Nephron (organoid): ENCODE measurements around the gene ZSCAN20.

Source experiments
- H3K27ac Mint-ChIP-seq, 3 experiments: 2 replicates each; pipeline ENCODE4 v1.8.0; 2020; ENCODE audit warnings: mixed read lengths in 3 of 3, mild to moderate bottlenecking in 2 of 3, moderate library complexity in 1 of 3
- H3K27me3 Mint-ChIP-seq: 2 replicates; pipeline ENCODE4 v1.8.0; 2021; ENCODE audit warnings: low read depth, mild to moderate bottlenecking, moderate library complexity, mixed read lengths
- H3K36me3 Mint-ChIP-seq: 2 replicates; pipeline ENCODE4 v1.8.0; 2020; ENCODE audit warnings: low read depth, mixed read lengths
- H3K4me1 Mint-ChIP-seq: 2 replicates; pipeline ENCODE4 v1.8.0; 2020; ENCODE audit warnings: mixed read lengths
- H3K4me3 Mint-ChIP-seq, 3 experiments: 2 replicates each; pipeline ENCODE4 v1.8.0; 2020; ENCODE audit warnings: mild to moderate bottlenecking in 3 of 3, mixed read lengths in 3 of 3, moderate library complexity in 2 of 3
- H3K9me3 Mint-ChIP-seq: 2 replicates; pipeline ENCODE4 v1.8.0; 2020; ENCODE audit warnings: mixed read lengths
- TF ChIP-seq, protein P1 (sequence below), 3 experiments: fragments of 200-600 bp; sonication (generic); IDR thresholded peaks; one replicate each; pipeline ENCODE4 v1.5.0; 2021; ENCODE audit warnings: antibody characterized with exemption in 3 of 3; ENCODE audit not compliant: unreplicated experiment in 3 of 3

The ZSCAN20 gene

DNA sequence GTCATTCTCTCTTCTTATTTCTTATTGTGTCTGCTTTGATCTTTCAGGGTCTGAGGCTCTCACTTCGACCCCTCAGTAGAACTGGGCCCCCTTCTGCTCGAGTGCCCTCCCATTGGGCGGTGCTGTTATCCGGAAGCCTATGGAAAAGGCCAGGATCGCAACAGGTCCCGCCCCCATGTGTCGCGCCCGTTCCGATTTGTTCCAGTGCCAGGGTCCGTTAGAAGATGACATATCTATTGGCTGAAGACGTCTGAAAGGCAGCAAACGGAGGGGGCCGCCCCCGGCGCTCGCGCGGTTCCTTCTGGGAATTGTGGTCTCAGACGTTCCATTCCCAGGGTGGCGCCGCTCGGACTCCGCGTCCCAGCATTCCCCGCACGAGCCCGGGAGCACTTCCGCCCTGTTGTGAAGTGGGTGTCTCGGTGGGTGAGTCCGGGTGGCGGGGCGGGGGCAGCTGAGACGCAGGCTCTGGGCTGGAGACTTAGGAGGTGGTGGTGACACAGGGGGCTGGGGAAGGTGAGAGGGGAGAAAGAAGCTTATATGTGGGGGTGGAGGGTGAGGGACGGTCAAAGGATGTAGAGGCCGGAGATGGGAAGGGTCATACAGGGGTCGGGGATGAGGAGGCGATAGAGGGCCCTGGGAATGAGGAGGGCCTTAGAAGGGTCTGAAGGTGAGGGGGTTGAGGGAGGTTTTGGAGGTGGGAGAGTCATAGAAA, at the start of gene ZSCAN20:
Gene ZSCAN20 (plus strand): TSS at position 377 of the 712 bp plus-strand sequence. CDS start 6,644 bp downstream, outside the sequence.
- TF ChIP-seq, protein P1, sequence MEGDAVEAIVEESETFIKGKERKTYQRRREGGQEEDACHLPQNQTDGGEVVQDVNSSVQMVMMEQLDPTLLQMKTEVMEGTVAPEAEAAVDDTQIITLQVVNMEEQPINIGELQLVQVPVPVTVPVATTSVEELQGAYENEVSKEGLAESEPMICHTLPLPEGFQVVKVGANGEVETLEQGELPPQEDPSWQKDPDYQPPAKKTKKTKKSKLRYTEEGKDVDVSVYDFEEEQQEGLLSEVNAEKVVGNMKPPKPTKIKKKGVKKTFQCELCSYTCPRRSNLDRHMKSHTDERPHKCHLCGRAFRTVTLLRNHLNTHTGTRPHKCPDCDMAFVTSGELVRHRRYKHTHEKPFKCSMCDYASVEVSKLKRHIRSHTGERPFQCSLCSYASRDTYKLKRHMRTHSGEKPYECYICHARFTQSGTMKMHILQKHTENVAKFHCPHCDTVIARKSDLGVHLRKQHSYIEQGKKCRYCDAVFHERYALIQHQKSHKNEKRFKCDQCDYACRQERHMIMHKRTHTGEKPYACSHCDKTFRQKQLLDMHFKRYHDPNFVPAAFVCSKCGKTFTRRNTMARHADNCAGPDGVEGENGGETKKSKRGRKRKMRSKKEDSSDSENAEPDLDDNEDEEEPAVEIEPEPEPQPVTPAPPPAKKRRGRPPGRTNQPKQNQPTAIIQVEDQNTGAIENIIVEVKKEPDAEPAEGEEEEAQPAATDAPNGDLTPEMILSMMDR (IDR thresholded peaks at IDR 0.05; ENCODE audit: unreplicated experiment in 3 of 3) = no peak
- Mint-ChIP-seq H3K36me3 (no peaks in the 10 kb centered on the region), H3K4me1 (peaks cover 35% of the 10 kb centered on the region), H3K27ac (peak within 1 kb of the TSS; percentile 53 to 81 (median 79)), H3K4me3 (peak within 1 kb of the TSS; percentile 76 to 89 (median 81)), H3K27me3 (no peaks in the 10 kb centered on the region), H3K9me3 (no peaks in the 10 kb centered on the region)

DNA sequence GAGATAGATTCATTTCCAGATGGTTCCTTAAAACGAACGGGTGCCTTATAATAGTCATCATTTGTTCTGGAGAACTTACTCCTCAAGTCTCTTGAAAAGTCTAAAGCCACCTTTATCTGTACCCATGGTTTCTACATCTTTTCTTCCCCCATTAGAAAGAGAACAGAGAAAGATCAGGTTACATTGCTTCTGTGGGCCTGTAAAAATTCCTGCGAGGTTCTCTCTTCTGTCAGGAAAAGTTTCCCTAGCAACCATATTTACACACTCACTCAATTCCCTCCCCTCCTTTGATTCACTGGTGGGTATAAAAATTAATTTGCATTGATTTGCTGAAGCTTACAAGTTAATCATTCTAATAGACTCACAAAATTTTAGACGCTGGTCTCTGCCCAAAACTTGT, 48.2 kb upstream of the ZSCAN20 start:
- Mint-ChIP-seq H3K4me3 (no peak overlapping the region), H3K4me1 (no peaks in the 10 kb centered on the region), H3K36me3 (peaks cover 48% of the 10 kb centered on the region), H3K27me3 (no peaks in the 10 kb centered on the region), H3K9me3 (peaks cover 3% of the 10 kb centered on the region), H3K27ac (no peak overlapping the region)
- TF ChIP-seq, protein P1 (IDR thresholded peaks at IDR 0.05; ENCODE audit: unreplicated experiment in 3 of 3) = no peak

DNA sequence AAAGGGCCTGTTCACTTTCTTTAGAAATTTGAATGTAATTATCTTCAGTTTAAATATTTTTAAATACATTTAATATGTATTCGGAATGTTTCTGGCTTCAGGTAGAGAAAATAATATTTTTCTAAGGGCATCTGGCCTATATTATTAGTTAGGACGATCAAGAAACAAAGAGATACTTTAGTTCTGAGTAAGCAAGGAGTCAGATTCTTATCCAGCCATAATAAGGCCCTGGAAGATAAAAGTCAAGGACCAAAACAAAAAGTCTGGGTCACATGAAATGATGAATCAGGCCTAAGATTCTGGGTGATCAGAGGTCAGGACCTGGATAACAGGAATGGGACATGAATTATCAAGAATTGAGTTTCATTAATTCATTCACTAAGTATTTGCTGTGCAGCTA, 47.8 kb upstream of the ZSCAN20 start:
- Mint-ChIP-seq H3K4me3 (no peak overlapping the region), H3K27me3 (no peaks in the 10 kb centered on the region), H3K36me3 (peaks cover 44% of the 10 kb centered on the region), H3K9me3 (no peaks in the 10 kb centered on the region), H3K27ac (no peak overlapping the region), H3K4me1 (no peaks in the 10 kb centered on the region)
- TF ChIP-seq, protein P1 (IDR thresholded peaks at IDR 0.05; ENCODE audit: unreplicated experiment in 3 of 3) = no peak

DNA sequence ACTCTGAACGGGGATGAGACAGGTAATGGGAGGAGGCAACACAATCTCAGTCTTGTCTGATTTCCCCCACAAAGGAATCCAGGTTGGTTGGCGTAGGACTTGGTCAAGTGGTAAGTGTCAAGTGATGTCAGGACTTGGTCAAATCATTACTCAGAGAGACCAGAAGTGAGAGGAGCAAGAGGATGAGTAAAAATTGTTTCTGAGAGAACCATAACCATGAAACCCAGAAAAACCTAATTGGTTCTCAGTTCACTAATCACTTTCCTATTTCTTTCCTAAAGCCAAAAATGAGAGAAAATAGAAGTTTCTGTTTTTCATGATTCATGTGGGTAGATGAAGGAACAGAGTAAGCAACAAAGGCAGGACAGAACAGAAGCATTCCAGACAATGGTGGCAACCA, 46.5 kb upstream of the ZSCAN20 start:
- Mint-ChIP-seq H3K4me1 (no peaks in the 10 kb centered on the region), H3K36me3 (peaks cover 33% of the 10 kb centered on the region), H3K27ac (no peak overlapping the region), H3K4me3 (no peak overlapping the region), H3K9me3 (no peaks in the 10 kb centered on the region), H3K27me3 (no peaks in the 10 kb centered on the region)
- TF ChIP-seq, protein P1 (IDR thresholded peaks at IDR 0.05; ENCODE audit: unreplicated experiment in 3 of 3) = no peak

DNA sequence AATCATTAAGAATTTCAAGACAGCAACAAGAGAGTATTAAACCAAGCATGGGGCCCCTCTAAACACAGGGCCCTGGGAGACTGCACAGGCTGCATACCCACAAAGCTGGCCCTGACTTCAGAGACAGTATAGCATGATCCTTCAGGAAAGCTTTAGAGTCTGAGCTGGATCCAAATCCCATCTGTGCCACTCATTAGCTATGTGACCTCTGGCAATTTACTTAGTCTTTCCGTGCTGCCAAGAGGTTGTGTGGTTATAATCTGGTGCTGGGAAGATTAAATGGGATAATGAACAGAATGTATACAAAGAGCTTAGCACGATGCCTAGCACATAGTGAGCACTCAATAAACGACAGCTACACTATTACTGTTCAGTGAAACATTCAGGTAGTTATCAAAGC, 45.5 kb upstream of the ZSCAN20 start:
- H3K27me3 Mint-ChIP-seq = no peaks in the 10 kb centered on the region
- H3K4me1 Mint-ChIP-seq = peaks cover 4% of the 10 kb centered on the region
- no peaks in the 10 kb centered on the region for H3K9me3 Mint-ChIP-seq
- TF ChIP-seq, protein P1 (IDR thresholded peaks at IDR 0.05; ENCODE audit: unreplicated experiment in 3 of 3) = no peak
- H3K27ac Mint-ChIP-seq = no peak overlapping the region
- no peak overlapping the region for H3K4me3 Mint-ChIP-seq
- H3K36me3 Mint-ChIP-seq = peaks cover 23% of the 10 kb centered on the region

DNA sequence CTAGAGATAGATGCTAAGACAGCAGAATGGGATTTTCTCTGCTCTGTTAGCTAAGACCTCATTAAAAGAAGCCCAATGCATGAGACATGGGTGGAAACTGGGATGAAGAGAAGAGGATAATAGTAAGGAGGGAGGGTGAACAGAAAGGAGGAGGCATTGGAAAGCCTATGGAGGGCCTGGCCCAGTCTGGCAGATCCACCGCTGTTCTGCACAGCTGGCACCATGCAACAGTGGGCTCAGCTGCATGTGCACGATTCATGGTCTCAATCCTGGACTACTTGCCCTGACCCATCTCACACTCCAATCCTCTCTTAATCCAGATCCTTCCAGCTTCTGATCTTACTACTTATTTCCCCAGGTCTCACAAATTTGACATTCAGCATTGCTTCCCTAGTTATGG, 43.8 kb upstream of the ZSCAN20 start:
- Mint-ChIP-seq H3K9me3 (no peaks in the 10 kb centered on the region), H3K4me1 (peaks cover 13% of the 10 kb centered on the region)

More for the DNA sequence above, 43.8 kb upstream of the ZSCAN20 start:
- Mint-ChIP-seq H3K27ac (no peak overlapping the region), H3K27me3 (no peaks in the 10 kb centered on the region), H3K4me3 (no peak overlapping the region), H3K36me3 (peaks cover 13% of the 10 kb centered on the region)
- TF ChIP-seq, protein P1 (IDR thresholded peaks at IDR 0.05; ENCODE audit: unreplicated experiment in 3 of 3) = no peak
